OCI-LY7 (cell line): ENCODE results near the gene DDHD1.

ENCODE experiments used
- CTCF ChIP-seq: fragments of 200-600 bp; sonication (generic); conservative IDR thresholded peaks from 2 replicates; pipeline ENCODE4 v1.5.1; 2014; ENCODE audit warnings: mild to moderate bottlenecking, antibody characterized with exemption, low read length, moderate library complexity, mixed read lengths
- EZH2phosphoT487 ChIP-seq: fragments of 200-600 bp; sonication (generic); IDR thresholded peaks from 2 replicates; pipeline ENCODE4 v1.6.1; 2018; ENCODE audit warnings: low read depth, borderline replicate concordance, mild to moderate bottlenecking, mixed run types, antibody characterized with exemption, low read length, moderate library complexity, mixed read lengths

DNA sequence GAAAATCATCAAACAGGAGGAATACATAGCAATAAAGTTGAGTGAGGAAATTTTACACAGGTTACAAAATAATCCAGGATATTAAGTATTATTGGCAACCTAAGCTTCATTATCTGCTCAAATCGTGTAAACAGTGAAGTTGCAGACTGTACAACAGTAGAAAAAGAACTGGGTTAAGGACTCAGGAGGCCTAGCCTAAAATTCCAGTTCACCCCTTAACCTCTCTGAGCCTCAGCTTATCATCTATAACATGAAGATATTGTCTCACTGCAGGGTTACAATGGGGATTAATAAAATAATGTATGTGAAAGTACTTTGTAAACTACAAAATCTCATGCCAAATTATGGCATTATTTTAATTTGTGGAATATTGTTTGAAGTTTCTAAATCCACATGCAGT is 26.0 kb downstream of the DDHD1 start:
- TF ChIP-seq CTCF (no peak), EZH2phosphoT487 (no peak)
